NCI-H446 (cell line): Measurements from ENCODE around the gene DNAJC4.

Experiments
- DNase-seq, 2 experiments: peaks; one replicate each; lab custom pipeline; 2025; lab: John Stamatoyannopoulos, UW

DNAJC4 gene

GRCh38 chr11:64230171-64230984 lies at the start of gene DNAJC4:
Gene DNAJC4 (plus strand): TSS chr11:64230548. CDS start chr11:64230855, 307 bp downstream.
- peak; percentile 90 to 94 for DNase-seq

- DNase-seq, result no peak
These were observed 49.5 kb upstream of the DNAJC4 start for GRCh38 chr11:64180891-64181290.

GRCh38 chr11:64181506-64182411 lies 48.6 kb upstream of the DNAJC4 start:
- DNase-seq, result peak; percentile 74 to 91

GRCh38 chr11:64183890-64184289 lies 46.5 kb upstream of the DNAJC4 start:
- no peak for DNase-seq

GRCh38 chr11:64185175-64185692 lies 45.1 kb upstream of the DNAJC4 start:
- DNase-seq, result no peak

DNA sequence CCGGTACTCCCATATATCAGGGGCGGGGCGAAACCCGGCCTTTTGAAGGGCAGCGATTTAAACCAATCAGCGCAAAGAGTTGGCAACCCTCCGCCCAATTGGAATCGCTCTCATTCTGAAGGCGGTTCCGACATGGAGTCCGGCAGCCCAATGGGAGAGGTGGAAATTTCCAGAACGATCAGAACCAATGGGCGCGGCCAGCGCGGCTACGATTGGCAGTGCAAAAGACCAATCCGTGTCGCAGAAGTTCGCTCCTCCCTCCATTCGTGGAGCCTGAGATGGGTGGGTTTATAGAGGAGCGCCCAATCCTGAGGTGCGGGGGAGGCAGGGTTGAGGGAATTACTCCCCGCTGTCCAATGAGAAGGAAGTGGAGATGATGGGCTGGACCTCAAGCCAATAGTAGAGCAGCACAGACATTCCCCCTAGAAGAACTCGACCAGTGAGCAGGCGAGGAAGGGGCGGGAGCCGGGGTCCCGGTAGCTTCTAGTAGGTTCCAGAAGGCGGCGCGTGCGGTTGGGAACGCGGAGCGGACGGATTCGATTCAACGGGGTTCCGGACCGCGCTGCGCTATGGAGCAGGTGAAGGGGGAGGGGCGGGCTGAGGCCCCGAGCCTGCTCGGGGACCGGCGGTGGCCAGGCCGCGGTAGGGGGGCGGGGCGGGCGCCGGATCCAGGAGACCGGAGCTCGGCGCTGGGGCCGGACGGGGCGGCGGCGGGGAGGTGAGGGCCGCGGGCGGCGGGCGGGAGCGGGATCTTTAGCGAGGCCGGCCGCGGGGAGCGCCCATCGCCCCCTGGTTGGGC lies 44.5 kb upstream of the DNAJC4 start, which contains the start of gene STIP1:
Gene STIP1, plus strand, starts transcription at position 479 of the 799 bp plus-strand sequence. Its CDS starts 91 bp downstream, at position 570.
- DNase-seq, result peak; percentile 99 to 100

GRCh38 chr11:64186492-64187165 lies 43.7 kb upstream of the DNAJC4 start:
- DNase-seq, result no peak

DNA sequence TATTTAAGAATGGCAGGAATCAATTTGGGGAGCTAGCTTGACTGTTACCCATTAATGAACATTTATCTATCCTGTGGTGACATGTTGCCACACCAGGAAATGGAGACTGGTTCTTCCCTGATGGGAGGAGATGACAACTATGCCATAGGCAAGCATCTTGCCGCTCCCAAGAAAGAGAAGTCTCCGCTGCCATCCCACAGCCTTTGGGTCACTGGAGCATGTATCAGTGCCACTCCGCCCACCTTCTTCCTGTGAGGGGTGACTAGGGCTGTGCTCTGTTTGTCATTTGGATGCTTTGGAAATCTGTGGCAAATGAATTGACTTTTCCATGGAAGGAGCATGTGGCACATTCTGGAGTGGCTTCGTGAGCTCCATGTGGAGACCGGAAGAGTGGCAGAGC lies 37.9 kb upstream of the DNAJC4 start:
- DNase-seq, result no peak

GRCh38 chr11:64196626-64197025 lies 33.7 kb upstream of the DNAJC4 start:
- DNase-seq, result no peak

GRCh38 chr11:64198511-64198910 lies 31.8 kb upstream of the DNAJC4 start:
- DNase-seq, result no peak

DNA sequence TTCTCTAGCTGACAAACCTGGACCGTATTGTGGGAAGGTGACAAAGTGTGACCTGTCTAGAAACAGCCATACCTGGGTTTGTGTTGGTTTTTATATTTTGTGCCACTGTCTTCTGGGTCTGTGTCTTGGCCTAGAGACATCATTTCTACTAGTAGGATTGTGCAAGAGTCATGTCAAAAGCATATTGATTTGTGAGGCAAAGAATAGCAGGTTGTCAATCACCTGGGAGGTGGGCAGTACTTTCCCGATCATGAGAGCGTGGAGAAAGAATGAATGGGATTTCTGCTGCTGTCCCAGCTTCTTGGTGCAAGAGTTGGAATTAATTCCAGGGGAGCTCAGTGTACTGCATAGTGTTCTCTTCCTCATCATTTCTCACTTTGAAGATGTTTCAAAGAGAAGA lies 28.8 kb upstream of the DNAJC4 start:
- DNase-seq, result no peak

DNA sequence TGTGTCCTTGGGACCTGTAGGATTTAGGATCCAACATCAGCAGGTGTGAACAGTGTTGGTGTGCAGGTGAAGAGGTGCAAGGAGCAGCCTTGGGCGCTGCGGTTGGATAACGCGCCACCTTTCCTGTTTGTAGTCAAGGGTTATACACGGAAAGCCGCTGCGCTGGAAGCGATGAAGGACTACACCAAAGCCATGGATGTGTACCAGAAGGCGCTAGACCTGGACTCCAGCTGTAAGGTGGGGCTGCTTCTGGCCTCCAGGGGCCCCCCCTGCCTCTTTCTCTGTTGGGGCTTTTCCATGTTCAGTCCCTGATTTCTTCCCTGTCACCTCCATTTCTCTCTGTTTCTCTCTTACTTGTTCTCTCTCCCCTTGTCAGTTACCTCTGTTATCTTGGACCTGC lies 27.4 kb upstream of the DNAJC4 start:
- DNase-seq, result no peak

DNA sequence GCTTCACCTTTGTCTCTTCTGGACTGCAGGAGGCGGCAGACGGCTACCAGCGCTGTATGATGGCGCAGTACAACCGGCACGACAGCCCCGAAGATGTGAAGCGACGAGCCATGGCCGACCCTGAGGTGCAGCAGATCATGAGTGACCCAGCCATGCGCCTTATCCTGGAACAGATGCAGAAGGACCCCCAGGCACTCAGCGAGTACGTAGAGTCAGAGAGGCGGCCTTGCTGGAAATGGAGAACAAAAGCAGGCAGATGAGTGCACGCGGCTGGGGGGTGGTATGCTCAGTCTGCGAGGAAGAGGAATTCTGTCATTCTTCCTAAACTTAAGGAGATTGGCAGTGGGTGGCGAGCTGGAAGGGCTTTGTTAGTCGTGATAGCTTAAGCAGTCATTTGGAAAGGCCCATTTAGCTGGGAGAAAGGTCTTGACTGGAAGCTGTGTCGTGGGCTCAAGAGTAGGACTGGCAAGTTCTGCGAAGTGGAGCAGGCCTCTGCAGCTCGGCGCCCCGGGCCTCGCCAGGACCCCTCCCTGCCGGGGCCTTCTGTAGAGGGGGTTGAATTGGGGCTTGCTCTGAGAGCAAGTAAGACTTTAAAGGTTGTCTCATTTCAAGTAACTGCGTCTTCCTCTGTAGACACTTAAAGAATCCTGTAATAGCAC lies 26.8 kb upstream of the DNAJC4 start:
- DNase-seq, result no peak

DNA sequence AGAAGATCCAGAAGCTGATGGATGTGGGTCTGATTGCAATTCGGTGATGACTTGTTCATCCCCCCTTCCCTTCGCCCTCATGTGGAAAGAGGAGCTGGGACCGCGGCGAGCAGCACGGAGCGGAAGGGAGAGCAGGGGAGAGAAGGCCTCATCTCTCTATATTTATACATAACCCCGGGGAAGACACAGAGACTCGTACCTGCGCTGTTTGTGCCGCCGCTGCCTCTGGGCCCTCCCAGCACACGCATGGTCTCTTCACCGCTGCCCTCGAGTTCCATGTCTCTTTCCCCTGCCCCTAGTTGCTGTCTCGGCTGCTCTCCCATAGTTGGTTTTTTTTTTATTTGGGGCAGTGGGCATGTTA lies 26.3 kb upstream of the DNAJC4 start:
- DNase-seq, result no peak

GRCh38 chr11:64204464-64204989 lies 25.8 kb upstream of the DNAJC4 start:
- peak; percentile 68 to 94 for DNase-seq

DNA sequence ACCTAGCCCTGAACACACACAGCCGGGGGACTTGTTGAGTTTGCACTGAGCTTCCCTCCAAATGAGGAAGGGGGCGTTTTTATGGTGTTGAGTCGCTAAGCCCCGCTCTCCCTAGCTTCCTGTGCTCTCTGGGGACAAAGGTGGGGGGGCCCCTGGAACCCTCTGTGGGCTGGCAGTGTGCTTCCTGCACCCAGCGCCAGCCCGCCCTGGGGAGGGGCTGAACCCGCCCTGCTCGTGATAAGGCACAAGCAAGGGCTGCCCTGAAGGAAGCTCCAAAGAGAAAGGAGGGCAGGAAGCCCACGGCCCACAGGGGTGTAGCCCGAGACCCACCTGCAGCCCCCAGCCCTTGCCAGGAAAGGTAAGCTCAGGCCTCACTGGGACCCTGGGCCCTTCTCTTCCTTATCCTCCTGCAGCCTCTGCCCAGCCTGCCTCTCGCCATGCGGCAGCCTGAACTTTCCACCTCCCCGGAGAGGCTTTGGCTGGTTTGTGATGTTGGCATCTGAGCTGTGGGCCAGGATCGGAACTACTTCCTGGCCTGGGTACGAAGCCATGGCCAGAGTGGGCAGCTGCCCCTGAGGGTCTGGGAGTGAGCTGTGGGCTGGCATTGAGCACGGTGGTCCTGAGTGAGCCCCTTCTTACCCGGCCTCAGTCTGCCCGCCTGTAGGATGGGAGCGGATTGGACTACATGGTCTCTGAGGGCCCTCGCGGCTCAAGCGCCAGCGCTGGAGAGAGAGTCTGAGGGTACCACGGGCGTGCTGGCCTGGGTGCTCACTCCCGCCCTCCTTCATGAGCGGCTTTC lies 23.7 kb upstream of the DNAJC4 start, which contains the start of gene FERMT3:
Gene FERMT3, plus strand, starts transcription at position 265 of the 799 bp plus-strand sequence. CDS start 644 bp downstream, outside the sequence.
- DNase-seq, result no peak

DNA sequence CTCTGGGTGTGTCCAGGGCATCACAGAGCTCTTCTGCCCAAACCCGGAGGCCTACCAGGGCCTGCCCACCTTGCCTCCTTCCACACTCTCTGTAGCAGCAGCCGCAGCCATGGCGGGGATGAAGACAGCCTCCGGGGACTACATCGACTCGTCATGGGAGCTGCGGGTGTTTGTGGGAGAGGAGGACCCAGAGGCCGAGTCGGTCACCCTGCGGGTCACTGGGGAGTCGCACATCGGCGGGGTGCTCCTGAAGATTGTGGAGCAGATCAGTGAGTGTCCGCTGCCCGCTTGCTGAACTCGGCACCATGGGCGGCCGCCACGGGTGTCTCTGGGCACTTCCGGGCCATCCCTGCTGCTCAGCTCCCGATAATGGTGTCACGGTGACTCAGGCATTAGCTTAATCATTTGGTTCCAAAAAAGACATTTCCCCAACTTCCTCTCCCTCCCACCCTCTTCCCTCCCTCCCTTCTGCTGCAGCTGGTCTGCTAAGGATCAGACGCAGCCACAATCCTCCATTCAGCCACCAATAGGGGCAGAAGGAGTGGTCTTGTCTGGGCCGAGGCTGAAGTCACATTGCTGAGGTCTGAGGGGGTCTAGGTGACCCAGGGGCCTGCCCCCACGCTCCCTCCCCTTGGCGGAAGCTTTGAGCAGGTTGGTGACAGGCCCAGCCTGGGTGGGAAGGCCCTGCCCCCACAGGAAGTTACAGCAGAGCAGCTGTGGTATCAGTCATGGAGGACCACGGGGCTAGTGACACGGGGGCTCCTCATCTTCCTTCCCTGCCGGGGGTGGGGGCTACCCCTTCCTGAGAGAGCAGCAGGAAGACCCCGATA lies 22.9 kb upstream of the DNAJC4 start:
- no peak for DNase-seq

DNA sequence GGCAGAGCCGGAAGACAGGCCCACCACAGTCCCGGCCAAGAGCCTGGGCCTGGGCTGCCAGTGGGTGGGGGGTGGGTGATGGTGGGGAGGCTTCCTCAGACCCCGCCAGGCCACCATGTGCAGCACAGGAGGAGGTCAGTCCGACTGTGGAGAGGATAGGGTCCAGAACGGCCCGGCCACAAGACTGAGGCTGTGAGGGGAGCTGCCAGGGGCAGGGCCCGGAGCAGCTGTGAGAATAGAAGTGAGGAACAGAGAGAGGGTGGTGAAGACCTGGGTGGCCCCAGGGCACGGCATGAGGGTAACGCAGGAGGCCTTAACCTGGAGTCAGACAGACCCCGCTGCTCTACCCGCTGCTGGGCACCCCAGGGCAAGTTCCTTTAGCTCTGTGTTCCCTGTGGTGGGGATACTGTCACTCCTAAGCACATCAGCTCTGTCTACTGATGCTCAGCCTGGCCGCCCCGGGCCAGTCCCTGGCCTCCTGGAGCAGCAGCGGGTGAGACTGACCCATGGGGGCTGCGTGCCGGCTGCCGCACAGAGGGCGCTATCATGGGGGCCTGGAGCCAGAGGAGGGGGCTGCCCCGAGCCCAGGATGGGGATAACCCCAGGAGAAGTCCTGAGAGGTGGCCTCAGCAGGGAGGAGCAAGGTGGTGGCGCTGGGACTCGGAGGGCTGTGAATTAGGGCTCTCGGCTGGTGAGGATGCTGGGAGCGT lies 22.1 kb upstream of the DNAJC4 start:
- no peak for DNase-seq
